ENCODE results near the gene SLC6A7.

DNA sequence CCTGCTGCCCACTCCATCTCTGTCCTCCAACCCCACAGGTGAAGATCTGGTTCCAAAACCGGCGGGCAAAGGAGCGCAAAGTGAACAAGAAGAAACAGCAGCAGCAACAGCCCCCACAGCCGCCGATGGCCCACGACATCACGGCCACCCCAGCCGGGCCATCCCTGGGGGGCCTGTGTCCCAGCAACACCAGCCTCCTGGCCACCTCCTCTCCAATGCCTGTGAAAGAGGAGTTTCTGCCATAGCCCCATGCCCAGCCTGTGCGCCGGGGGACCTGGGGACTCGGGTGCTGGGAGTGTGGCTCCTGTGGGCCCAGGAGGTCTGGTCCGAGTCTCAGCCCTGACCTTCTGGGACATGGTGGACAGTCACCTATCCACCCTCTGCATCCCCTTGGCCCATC is 6.4 kb upstream of the SLC6A7 start:
- TF ChIP-seq, protein P1, sequence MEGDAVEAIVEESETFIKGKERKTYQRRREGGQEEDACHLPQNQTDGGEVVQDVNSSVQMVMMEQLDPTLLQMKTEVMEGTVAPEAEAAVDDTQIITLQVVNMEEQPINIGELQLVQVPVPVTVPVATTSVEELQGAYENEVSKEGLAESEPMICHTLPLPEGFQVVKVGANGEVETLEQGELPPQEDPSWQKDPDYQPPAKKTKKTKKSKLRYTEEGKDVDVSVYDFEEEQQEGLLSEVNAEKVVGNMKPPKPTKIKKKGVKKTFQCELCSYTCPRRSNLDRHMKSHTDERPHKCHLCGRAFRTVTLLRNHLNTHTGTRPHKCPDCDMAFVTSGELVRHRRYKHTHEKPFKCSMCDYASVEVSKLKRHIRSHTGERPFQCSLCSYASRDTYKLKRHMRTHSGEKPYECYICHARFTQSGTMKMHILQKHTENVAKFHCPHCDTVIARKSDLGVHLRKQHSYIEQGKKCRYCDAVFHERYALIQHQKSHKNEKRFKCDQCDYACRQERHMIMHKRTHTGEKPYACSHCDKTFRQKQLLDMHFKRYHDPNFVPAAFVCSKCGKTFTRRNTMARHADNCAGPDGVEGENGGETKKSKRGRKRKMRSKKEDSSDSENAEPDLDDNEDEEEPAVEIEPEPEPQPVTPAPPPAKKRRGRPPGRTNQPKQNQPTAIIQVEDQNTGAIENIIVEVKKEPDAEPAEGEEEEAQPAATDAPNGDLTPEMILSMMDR (IDR thresholded peaks at IDR 0.05; ENCODE audit: low read depth, low read length, poor library complexity, severe bottlenecking), result no peak
- no peak for TF ChIP-seq EZH2phosphoT487 (IDR thresholded peaks at IDR 0.05; ENCODE audit: borderline replicate concordance, low read length)

All from DOHH2 (cell line).